T-helper 17 cell (primary cell): Measurements from ENCODE around the gene BUD31. TPM values are rescaled to one million over a fixed set of nuclear protein-coding genes. Genes with fewer than 3 reads are reported as not detected.
"Not testable (repeated sequence)": the region's sequence is repeated elsewhere in the genome, so short reads cannot be mapped to it uniquely, and the experiment has no call there.

Source experiments
- ATAC-seq: fragments of 150-1000 bp; cut with Tn5 transposase; 2 replicates; pipeline ENCODE4 v1.10.0; 2021; ENCODE audit warnings: mild to moderate bottlenecking, moderate library complexity
- DNase-seq, 3 donors: peaks; one replicate each; pipeline versions ENCODE4 v3.0.0 to v3.0.0-alpha.2; 2020 to 2021
- H3K9me3 ChIP-seq: one replicate; pipeline ENCODE4 v1.7.0; 2013; ENCODE audit warnings: low read length, mild to moderate bottlenecking; ENCODE audit not compliant: control insufficient read depth, poor library complexity, severe bottlenecking
- H3K27ac Mint-ChIP-seq: one replicate; pipeline ENCODE4 v1.8.0; 2022; ENCODE audit warnings: mild to moderate bottlenecking, moderate library complexity, mixed read lengths
- H3K27me3 Mint-ChIP-seq: one replicate; pipeline ENCODE4 v1.8.0; 2022; ENCODE audit warnings: mixed read lengths
- H3K36me3 Mint-ChIP-seq: one replicate; pipeline ENCODE4 v1.8.0; 2022; ENCODE audit warnings: low read depth, mixed read lengths
- H3K4me1 Mint-ChIP-seq: one replicate; pipeline ENCODE4 v1.8.0; 2022; ENCODE audit warnings: mild to moderate bottlenecking, mixed read lengths
- H3K4me3 Mint-ChIP-seq: one replicate; pipeline ENCODE4 v1.8.0; 2022; ENCODE audit warnings: mild to moderate bottlenecking, moderate library complexity, mixed read lengths
- total RNA-seq, 4 donors: library from RNA in 2 of 4; stranded (reverse) in 2 of 4; gene quantifications; one replicate each; pipeline ENCODE4 v1.2.3 and lab custom pipeline; 2022 to 2026

Gene BUD31
- total RNA-seq, 2 donors from 2014 or later: 170 to 175 TPM

DNA sequence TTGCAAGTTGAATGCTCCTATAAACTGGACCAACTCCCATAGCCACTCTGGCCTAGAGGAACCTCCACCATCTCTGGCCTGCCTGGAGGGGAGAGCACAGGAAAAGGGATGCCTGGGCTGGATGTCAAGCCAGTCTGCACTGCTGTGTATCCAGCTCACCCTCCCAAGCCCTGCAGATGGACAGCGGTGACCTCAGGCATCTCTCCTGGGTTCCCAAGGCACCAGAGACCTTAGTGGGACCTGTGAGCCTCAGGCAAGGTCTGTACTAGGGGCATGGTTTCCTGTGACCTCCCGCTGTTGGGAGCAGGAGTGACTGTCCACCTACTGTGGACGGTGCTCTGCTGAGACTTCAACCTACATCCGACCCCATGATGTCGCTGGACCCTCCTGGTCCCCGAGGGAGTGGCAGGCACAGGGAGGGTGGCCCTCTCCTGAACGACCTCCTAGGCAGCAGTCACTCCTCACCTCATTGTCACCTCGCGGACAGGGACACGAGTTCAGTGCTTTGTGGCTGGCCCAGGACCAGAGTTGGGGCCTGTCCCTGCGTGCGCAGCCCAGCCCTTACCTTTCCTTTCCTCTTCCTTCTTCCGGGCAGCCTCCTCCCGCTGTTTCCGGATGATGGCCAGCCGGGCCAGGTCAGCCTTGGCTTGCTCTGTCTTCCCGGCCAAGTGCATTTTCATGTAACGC, 11.3 kb upstream of the BUD31 start:
- peaks cover 2% of the 10 kb centered on the region for H3K36me3 Mint-ChIP-seq
- peaks cover 28% of the 10 kb centered on the region for H3K4me1 Mint-ChIP-seq
- H3K27ac Mint-ChIP-seq: peak overlapping the region; percentile 85
- DNase-seq: no peak
- H3K9me3 ChIP-seq: no peaks in the 10 kb centered on the region
- no peak for ATAC-seq
- H3K4me3 Mint-ChIP-seq: peak overlapping the region; percentile 62
- no peaks in the 10 kb centered on the region for H3K27me3 Mint-ChIP-seq

DNA sequence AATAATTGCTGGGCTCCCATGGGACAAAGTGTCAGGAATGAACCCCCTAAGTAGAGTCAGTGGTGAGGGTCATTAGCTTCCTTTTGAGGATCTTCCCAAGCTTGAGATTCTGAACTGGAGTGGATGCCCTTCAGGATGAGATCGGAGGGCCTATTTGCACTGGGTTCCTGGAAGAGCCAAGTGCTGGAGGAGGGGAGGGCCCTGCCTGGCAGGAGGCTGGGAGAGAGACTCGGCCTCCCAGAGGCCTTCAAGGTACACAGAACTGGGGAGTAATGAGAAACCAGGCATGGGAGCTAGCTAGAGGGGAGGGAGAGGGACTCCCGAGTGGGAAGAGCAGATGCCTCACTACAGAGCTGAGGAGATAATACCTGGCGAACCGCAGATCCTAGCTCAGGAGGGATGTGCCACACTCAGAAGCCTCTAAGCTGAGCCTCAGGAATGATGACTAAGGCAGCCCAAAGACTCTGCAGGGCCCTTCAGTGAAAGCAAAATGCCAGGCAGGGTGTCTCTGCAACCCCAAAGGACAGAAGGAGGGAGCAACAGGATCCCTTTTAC, 9.8 kb upstream of the BUD31 start:
- no peaks in the 10 kb centered on the region for H3K9me3 ChIP-seq
- DNase-seq: no peak
- no peak for ATAC-seq
- Mint-ChIP-seq H3K27me3 (no peaks in the 10 kb centered on the region), H3K36me3 (peaks cover 8% of the 10 kb centered on the region), H3K27ac (peak overlapping the region; percentile 85), H3K4me3 (no peak overlapping the region), H3K4me1 (peaks cover 24% of the 10 kb centered on the region)

DNA sequence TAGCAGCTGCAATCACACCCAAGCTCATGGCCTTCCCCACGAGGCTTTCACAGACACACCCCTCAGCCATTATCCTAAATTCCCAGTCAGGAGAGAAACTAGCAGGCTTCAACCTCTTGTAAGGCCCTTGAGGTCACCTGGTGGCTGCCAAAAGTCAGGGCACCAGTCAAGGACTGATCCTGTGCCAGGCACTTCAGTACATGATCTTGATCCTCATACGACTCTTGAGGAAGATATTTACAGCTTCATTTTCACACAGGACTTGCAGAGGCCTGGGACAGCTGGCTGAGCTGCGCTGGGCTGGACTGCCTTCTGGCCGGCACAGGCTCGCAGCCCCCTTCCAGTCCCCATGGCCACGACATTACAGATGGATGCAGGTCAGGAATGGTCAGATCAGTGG, 9.2 kb upstream of the BUD31 start:
- no peak for ATAC-seq
- H3K27me3 Mint-ChIP-seq: no peaks in the 10 kb centered on the region

DNA sequence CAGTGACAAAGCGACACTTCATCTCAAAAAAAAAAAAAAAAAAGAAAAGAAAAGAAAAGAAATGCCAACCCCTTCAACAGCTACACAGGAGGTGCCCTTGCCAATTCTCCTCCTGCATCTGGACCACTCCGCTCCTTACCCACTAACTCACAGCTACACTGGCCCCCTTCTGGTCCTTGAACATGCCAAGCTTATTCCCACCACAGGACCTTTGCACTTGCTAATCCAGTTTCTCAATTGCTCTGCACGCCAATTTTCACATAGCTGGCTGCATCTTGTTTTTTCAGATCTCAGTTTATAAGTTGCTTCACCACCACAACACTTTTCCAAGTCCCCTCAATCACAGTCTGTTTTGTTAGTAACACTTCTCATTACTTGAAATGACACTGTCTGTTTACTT, 5.9 kb upstream of the BUD31 start:
- H3K27me3 Mint-ChIP-seq: no peaks in the 10 kb centered on the region
- H3K36me3 Mint-ChIP-seq: peaks cover 9% of the 10 kb centered on the region
- ATAC-seq: no peak
- DNase-seq: no peak
- no peaks in the 10 kb centered on the region for H3K9me3 ChIP-seq
- H3K27ac Mint-ChIP-seq: peak overlapping the region; percentile 65
- H3K4me3 Mint-ChIP-seq: no peak overlapping the region
- H3K4me1 Mint-ChIP-seq: peaks cover 33% of the 10 kb centered on the region

More for the DNA sequence above, 9.2 kb upstream of the BUD31 start:
- Mint-ChIP-seq H3K4me3 (no peak overlapping the region), H3K36me3 (peaks cover 11% of the 10 kb centered on the region), H3K4me1 (peaks cover 27% of the 10 kb centered on the region), H3K27ac (peak overlapping the region; percentile 85)
- H3K9me3 ChIP-seq: no peaks in the 10 kb centered on the region
- DNase-seq: no peak

DNA sequence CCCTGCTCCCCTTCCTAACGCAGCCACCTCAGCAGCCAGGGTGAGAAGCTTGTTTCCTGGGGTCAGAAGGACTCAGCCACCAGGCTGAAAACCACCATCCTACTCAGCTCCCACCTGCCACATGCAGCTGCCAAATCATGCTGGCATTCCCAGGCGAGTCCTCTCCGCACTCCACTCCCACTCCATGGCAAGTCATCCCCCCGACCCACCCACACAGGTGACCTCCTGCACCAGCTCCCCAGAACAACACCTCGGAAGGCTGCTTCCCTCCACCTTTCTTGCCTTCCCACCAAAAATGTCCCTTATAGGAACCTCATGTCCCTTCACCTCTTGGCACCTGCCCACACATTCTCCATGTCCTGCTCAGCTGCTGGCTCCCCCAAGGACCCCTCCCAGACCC, 5.0 kb upstream of the BUD31 start:
- Mint-ChIP-seq H3K4me3 (no peak overlapping the region), H3K27ac (peak overlapping the region; percentile 65), H3K27me3 (no peaks in the 10 kb centered on the region), H3K36me3 (peaks cover 8% of the 10 kb centered on the region), H3K4me1 (peaks cover 32% of the 10 kb centered on the region)
- ATAC-seq (no peak), DNase-seq (no peak)
- no peaks in the 10 kb centered on the region for H3K9me3 ChIP-seq

DNA sequence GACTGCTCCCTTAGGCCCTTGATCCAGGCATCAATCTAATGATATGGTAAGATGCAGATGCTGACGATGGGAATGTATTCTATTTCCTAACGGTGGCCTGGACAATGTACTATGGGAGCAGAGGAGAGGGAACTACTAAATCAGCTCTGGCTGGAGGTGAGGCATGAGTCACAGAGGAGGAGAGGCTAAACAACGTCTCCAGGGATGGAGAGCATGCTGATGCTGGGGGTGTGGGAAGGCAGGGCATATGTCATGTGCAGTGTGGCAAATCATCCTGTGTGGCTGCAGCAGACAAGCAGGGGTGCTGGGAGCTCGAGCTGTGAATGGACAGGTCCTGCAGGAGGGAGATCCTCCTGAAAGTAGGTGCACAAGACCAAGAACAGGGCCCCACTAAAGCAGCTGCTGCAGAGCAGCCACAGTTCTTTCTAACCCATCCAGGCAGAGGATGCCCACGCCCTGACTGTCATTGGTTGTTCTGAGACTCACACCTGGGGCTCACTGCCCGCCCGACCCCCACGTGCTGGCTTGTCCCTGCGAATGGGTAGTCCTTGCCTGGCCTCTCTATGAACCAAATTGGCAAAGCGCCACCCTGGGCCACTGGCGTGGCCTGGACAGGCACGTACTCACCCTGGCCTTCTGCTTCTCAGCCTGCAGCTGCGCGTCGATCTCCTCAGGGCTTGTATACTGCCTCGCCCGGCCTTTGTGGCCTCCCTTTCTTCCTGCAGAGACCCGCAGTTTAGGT, 4.4 kb upstream of the BUD31 start:
- Mint-ChIP-seq H3K27ac (peak overlapping the region; percentile 65), H3K27me3 (no peaks in the 10 kb centered on the region), H3K36me3 (peaks cover 11% of the 10 kb centered on the region), H3K4me1 (peaks cover 34% of the 10 kb centered on the region), H3K4me3 (no peak overlapping the region)
- H3K9me3 ChIP-seq: no peaks in the 10 kb centered on the region
- DNase-seq: no peak
- ATAC-seq: no peak

DNA sequence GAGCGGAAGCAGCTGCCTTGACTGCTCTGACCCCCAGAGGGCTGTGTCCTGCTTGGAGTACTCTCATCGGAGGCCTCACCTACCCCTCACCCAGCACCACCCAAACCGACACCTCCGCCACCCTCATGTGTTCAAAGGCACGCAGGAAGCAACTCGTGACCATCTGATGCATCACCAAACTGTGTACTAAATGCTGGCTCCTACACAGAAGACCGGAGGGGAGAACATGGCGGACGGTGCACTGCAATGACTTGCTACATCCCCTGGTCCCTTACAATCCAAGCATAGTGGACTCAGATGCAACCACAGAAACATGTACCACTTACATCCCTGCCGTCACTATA, 3.8 kb upstream of the BUD31 start:
- H3K9me3 ChIP-seq: no peaks in the 10 kb centered on the region
- Mint-ChIP-seq H3K36me3 (peaks cover 11% of the 10 kb centered on the region), H3K27ac (no peak overlapping the region), H3K4me3 (no peak overlapping the region), H3K27me3 (no peaks in the 10 kb centered on the region), H3K4me1 (peaks cover 39% of the 10 kb centered on the region)
- ATAC-seq (no peak), DNase-seq (no peak)

DNA sequence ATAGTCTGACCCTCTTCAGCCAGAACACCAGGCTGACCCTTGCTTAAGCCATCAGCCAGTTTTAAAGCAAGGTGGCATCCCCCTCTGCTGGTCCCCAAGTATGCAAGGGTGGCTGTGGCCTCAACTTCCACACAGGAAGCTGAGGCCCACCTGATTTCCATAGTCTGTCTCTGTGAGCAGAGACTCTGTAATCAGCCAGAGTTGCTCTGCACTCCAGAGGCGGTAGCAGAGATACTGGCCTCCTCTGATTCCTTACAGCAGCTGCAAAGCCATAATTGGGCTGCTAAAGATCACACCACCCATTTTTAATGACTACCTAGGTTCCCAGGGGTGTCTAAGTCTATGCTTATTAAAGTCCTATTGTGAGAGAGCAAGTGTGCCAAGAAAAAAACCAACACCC, 2.2 kb upstream of the BUD31 start:
- H3K27ac Mint-ChIP-seq: peak overlapping the region; percentile 99
- H3K36me3 Mint-ChIP-seq: peaks cover 14% of the 10 kb centered on the region
- no peak for ATAC-seq
- peak overlapping the region; percentile 100 for H3K4me3 Mint-ChIP-seq
- no peak for DNase-seq
- H3K27me3 Mint-ChIP-seq: no peaks in the 10 kb centered on the region
- H3K9me3 ChIP-seq: no peaks in the 10 kb centered on the region
- peaks cover 44% of the 10 kb centered on the region for H3K4me1 Mint-ChIP-seq

DNA sequence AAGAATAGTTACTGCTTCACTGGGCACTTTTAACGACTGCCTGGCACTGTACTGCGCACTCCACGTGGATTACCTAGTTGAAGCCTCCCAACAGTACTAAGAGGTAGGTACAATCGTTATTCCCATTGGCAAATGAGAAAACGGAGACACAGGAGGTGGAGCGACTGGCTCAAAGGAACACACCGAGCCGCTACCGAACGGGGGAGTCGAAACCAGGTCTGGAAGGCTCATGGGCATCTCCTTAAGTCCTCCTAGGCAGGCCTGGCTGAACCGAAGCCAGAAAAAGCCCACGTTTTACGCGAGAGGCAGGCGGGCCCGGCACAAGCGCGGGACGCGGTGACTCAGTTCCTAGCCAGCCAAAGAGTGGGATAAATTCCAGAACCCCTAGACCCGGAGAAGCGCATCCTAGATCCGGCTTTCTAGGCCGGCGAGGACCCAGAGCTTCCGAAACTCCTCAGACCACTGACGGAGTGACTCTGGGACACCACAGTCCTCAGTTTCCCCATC, 844 bp upstream of the BUD31 start:
- peak overlapping the region; percentile 99 for H3K27ac Mint-ChIP-seq
- H3K36me3 Mint-ChIP-seq: peaks cover 12% of the 10 kb centered on the region
- peak overlapping the region; percentile 100 for H3K4me3 Mint-ChIP-seq
- no peaks in the 10 kb centered on the region for H3K27me3 Mint-ChIP-seq
- no peak for DNase-seq
- ATAC-seq: no peak
- H3K9me3 ChIP-seq: no peaks in the 10 kb centered on the region
- peaks cover 42% of the 10 kb centered on the region for H3K4me1 Mint-ChIP-seq

DNA sequence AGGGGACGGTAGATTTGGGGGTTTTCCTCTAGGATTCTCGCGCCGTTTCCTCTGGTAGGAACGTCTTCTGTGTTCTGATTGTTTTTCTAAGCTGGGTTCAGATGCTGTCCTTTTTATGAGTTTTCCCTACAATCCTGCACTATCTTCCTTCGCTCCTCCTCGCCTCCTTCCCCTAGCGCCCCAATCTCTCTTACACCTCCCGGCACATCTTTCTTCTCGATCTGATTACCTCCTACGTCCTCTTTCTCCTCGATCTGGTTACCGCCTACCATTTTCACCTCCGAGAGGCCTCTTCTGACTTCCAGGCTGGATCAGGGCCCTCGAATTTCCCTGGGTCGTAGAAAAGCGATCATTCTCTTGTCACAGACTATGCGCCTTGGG, 413 bp downstream of the BUD31 start:
- peaks cover 39% of the 10 kb centered on the region for H3K4me1 Mint-ChIP-seq
- no peak for DNase-seq
- no peaks in the 10 kb centered on the region for H3K27me3 Mint-ChIP-seq
- H3K4me3 Mint-ChIP-seq: peak overlapping the region; percentile 100
- H3K27ac Mint-ChIP-seq: peak overlapping the region; percentile 99
- H3K36me3 Mint-ChIP-seq: peaks cover 6% of the 10 kb centered on the region
- no peaks in the 10 kb centered on the region for H3K9me3 ChIP-seq
- peak; percentile 15 for ATAC-seq

DNA sequence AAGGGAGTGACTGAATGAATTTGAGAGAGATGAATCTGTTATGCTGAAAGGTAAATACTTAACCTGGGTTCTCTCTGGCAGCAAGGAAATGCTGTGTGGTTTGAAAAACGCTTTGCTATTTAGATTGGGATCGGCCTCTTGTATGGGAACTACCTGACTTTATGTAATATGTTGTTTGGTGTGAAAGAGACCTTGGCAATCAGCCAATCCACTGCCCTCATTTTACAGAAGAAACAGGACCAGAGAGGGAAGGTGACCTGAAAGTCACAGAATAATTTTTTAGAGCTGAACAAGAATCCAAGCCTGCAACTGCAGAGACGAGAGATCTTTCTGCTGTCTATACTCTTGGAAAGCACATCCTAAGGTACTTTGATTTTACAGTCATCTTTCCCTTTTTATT, 1.0 kb downstream of the BUD31 start:
- H3K9me3 ChIP-seq: no peaks in the 10 kb centered on the region
- Mint-ChIP-seq H3K36me3 (peaks cover 5% of the 10 kb centered on the region), H3K27me3 (no peaks in the 10 kb centered on the region), H3K4me1 (peaks cover 39% of the 10 kb centered on the region), H3K27ac (peak overlapping the region; percentile 99), H3K4me3 (peak overlapping the region; percentile 100)
- DNase-seq (no peak), ATAC-seq (no peak)

DNA sequence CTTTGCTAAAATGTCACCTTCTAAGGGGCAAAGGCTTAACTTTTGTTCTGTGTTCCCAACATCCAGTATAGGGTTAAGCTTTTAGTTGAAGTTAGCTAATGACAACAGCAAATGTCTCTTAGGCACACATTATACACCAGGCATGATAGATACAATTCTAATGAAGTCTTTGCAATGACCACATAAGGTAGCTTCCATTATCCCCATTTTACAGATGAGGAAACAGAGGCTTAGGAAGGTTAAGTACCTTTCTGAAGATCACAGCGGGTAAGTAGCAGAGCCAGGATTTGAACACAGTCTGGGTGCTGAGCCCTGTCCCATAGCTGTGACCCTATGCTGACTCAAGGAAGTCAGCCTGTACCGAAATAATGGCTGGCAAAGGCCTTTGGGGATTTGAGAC, 1.9 kb downstream of the BUD31 start:
- no peak for DNase-seq
- no peak for ATAC-seq
- Mint-ChIP-seq H3K4me1 (peaks cover 44% of the 10 kb centered on the region), H3K27ac (peak overlapping the region; percentile 99), H3K4me3 (peak overlapping the region; percentile 100), H3K36me3 (peaks cover 9% of the 10 kb centered on the region), H3K27me3 (no peaks in the 10 kb centered on the region)
- no peaks in the 10 kb centered on the region for H3K9me3 ChIP-seq

DNA sequence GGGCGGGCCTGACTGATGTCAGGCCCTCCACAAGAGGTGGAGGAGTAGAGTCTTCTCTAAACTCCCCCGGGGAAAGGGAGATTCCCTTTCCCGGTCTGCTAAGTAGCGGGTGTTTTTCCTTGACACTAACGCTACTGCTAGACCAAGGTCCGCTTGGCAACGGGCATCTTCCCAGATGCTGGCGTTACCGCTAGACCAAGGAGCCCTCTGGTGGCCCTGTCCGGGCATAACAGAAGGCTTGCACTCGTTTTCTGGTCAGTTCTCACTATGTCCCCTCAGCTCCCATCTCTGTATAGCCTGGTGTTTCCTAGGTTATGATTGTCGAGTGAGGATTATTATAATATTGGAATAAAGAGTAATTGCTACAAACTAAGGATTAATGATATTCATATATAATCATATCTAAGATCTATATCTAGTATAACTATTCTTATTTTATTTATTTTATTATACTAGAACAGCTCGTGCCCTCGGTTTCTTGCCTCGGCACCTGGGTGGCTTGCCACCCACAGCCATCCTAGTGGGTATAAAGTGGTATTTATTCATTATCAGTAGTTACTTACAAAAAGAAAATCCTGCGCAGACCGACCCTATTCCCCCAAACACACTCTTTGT, 6.9 kb downstream of the BUD31 start:
- not testable (repeated sequence) for H3K36me3 Mint-ChIP-seq, DNase-seq, ATAC-seq, H3K4me3 Mint-ChIP-seq, H3K27me3 Mint-ChIP-seq, H3K9me3 ChIP-seq
- peaks cover 15% of the 10 kb centered on the region for H3K4me1 Mint-ChIP-seq
- H3K27ac Mint-ChIP-seq: peak overlapping the region; percentile 41
